GM15510 (cell line): ENCODE data around the gene SLC2A1.

ENCODE experiments used
- POLR2A ChIP-seq: IDR thresholded peaks from 3 replicates; pipeline ENCODE4 v1.6.1; 2011; ENCODE audit warnings: borderline replicate concordance; ENCODE audit not compliant: insufficient read length; ENCODE audit errors: extremely low read depth

Gene SLC2A1

GRCh38 chr1:42943166-42943565 is 15.5 kb downstream of the SLC2A1 start:
- TF ChIP-seq POLR2A: no peak

GRCh38 chr1:42942444-42942843 is 16.2 kb downstream of the SLC2A1 start:
- TF ChIP-seq POLR2A: no peak

GRCh38 chr1:42941640-42942330 is 16.9 kb downstream of the SLC2A1 start:
- no peak for TF ChIP-seq POLR2A

GRCh38 chr1:42940851-42941639 is 17.6 kb downstream of the SLC2A1 start:
- no peak for TF ChIP-seq POLR2A

GRCh38 chr1:42938645-42939615 is 19.7 kb downstream of the SLC2A1 start:
- no peak for TF ChIP-seq POLR2A

- TF ChIP-seq POLR2A: no peak
These were observed 20.6 kb downstream of the SLC2A1 start for GRCh38 chr1:42937836-42938644.

- no peak for TF ChIP-seq POLR2A
These were observed 21.4 kb downstream of the SLC2A1 start for GRCh38 chr1:42937141-42937696.

GRCh38 chr1:42936309-42937078 is 22.2 kb downstream of the SLC2A1 start:
- TF ChIP-seq POLR2A: no peak

- no peak for TF ChIP-seq POLR2A
These were observed 22.7 kb downstream of the SLC2A1 start for GRCh38 chr1:42935971-42936308.

GRCh38 chr1:42935313-42935895 is 23.3 kb downstream of the SLC2A1 start:
- TF ChIP-seq POLR2A: no peak

GRCh38 chr1:42934541-42935312 is 23.9 kb downstream of the SLC2A1 start:
- TF ChIP-seq POLR2A: no peak
